SU-DHL-6 (cell line): ENCODE results near the gene CFAP68.

Experiments used
- H2AFZ ChIP-seq: fragments of 200-600 bp; sonication (generic); 2 replicates; pipeline ENCODE4 v1.6.1; 2014; ENCODE audit warnings: low read depth, mild to moderate bottlenecking, moderate library complexity, mixed read lengths, antibody characterized with exemption, low read length; ENCODE audit not compliant: severe bottlenecking
- H3F3A ChIP-seq: fragments of 200-600 bp; shearing (Covaris generic); 2 replicates; pipeline ENCODE4 v1.6.0; 2016; ENCODE audit warnings: antibody characterized with exemption, mild to moderate bottlenecking; ENCODE audit not compliant: insufficient read depth
- H3K27ac ChIP-seq: fragments of 200-600 bp; sonication (generic); 2 replicates; pipeline ENCODE4 v1.5.1; 2016; ENCODE audit warnings: low read depth, mild to moderate bottlenecking, low read length, moderate library complexity, mixed read lengths
- H3K27me3 ChIP-seq: fragments of 200-600 bp; sonication (generic), shearing (Covaris generic); 2 replicates; pipeline ENCODE4 v1.6.0; 2014; ENCODE audit warnings: mild to moderate bottlenecking, low read length
- H3K36me3 ChIP-seq: fragments of 200-600 bp; sonication (generic); 2 replicates; pipeline ENCODE4 v1.6.1; 2014; ENCODE audit warnings: mild to moderate bottlenecking, low read length, mixed read lengths
- H3K4me2 ChIP-seq: fragments of 300-600, 200-600 bp; shearing (Covaris generic), sonication (generic); 2 replicates; pipeline ENCODE4 v1.6.0; 2014; ENCODE audit warnings: low read length, low read depth, mild to moderate bottlenecking; ENCODE audit not compliant: poor library complexity, severe bottlenecking
- H3K4me3 ChIP-seq: fragments of 200-600 bp; sonication (generic); 2 replicates; pipeline ENCODE4 v1.5.1; 2014; ENCODE audit warnings: antibody characterized with exemption, low read length, mild to moderate bottlenecking, mixed read lengths; ENCODE audit not compliant: insufficient read depth, poor library complexity, severe bottlenecking
- H3K79me2 ChIP-seq: fragments of 200-600 bp; sonication (generic); 2 replicates; pipeline ENCODE4 v1.6.1; 2014; ENCODE audit warnings: mild to moderate bottlenecking, low read length, moderate library complexity; ENCODE audit not compliant: insufficient read depth
- H3K9ac ChIP-seq: fragments of 200-600 bp; sonication (generic); 2 replicates; pipeline ENCODE4 v1.7.0; 2014; ENCODE audit warnings: mild to moderate bottlenecking, low read length
- H3K9me2 ChIP-seq: fragments of 200-600 bp; sonication (generic); replicated peaks from 2 replicates; pipeline ENCODE4 v1.6.1; 2014; ENCODE audit warnings: low read length; ENCODE audit not compliant: insufficient read depth
- H3K9me3 ChIP-seq: fragments of 200-600 bp; sonication (generic); 2 replicates; pipeline ENCODE4 v1.6.1; 2014; ENCODE audit warnings: low read length, mixed read lengths; ENCODE audit not compliant: insufficient read depth
- H4K20me1 ChIP-seq: fragments of 200-600 bp; sonication (generic); 2 replicates; pipeline ENCODE4 v1.6.1; 2014; ENCODE audit warnings: low read depth, mild to moderate bottlenecking, antibody characterized with exemption, low read length, moderate library complexity, mixed read lengths
- EZH2phosphoT487 ChIP-seq: fragments of 200-600 bp; sonication (generic), shearing (Covaris generic); conservative IDR thresholded peaks from 2 replicates; pipeline ENCODE4 v1.6.1; 2018; ENCODE audit warnings: mild to moderate bottlenecking, antibody characterized with exemption, low read length, moderate library complexity, mixed read lengths
- TF ChIP-seq, protein P1 (sequence below): fragments of 200-600 bp; sonication (generic); IDR thresholded peaks from one replicate; pipeline ENCODE4 v1.5.1; 2017; ENCODE audit warnings: antibody characterized with exemption, mild to moderate bottlenecking, low read length, moderate library complexity; ENCODE audit not compliant: insufficient read depth, poor library complexity, severe bottlenecking

The CFAP68 gene

DNA sequence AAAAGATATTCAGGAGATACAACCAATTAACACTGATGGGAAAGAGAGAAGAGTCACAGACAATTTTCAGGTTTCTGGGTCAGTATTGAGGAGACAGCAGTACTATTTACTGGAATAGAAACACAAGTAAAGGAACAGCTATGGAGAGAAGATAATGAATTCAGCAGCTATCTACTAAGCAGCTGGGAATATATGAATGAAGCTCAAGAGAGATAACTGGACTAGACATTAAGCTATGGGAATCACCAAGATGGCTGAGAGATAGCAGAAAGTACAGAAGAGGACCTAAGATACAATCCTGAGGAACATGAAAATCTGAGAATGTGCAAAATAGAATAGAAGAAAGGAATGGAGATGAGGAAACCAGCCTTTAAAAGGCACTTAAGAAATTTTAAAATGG, 23.8 kb upstream of the CFAP68 start:
- no peaks in the 10 kb centered on the region for H4K20me1 ChIP-seq
- no peak overlapping the region for H3K4me2 ChIP-seq
- H3K36me3 ChIP-seq = peaks cover 9% of the 10 kb centered on the region; the same call in 1 of the 2 replicates
- H3K9me3 ChIP-seq = no peaks in the 10 kb centered on the region
- peaks cover 5% of the 10 kb centered on the region; the same call in 1 of the 2 replicates for H3F3A ChIP-seq
- H3K27ac ChIP-seq = no peak overlapping the region
- no peaks in the 10 kb centered on the region for H3K79me2 ChIP-seq
- H3K9ac ChIP-seq = no peak overlapping the region
- H3K9me2 ChIP-seq = no peaks in the 10 kb centered on the region
- TF ChIP-seq, protein P1, sequence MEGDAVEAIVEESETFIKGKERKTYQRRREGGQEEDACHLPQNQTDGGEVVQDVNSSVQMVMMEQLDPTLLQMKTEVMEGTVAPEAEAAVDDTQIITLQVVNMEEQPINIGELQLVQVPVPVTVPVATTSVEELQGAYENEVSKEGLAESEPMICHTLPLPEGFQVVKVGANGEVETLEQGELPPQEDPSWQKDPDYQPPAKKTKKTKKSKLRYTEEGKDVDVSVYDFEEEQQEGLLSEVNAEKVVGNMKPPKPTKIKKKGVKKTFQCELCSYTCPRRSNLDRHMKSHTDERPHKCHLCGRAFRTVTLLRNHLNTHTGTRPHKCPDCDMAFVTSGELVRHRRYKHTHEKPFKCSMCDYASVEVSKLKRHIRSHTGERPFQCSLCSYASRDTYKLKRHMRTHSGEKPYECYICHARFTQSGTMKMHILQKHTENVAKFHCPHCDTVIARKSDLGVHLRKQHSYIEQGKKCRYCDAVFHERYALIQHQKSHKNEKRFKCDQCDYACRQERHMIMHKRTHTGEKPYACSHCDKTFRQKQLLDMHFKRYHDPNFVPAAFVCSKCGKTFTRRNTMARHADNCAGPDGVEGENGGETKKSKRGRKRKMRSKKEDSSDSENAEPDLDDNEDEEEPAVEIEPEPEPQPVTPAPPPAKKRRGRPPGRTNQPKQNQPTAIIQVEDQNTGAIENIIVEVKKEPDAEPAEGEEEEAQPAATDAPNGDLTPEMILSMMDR = no peak
- no peak for TF ChIP-seq EZH2phosphoT487
- H3K4me3 ChIP-seq = no peak overlapping the region
- H3K27me3 ChIP-seq = no peaks in the 10 kb centered on the region
- H2AFZ ChIP-seq = no peak overlapping the region

DNA sequence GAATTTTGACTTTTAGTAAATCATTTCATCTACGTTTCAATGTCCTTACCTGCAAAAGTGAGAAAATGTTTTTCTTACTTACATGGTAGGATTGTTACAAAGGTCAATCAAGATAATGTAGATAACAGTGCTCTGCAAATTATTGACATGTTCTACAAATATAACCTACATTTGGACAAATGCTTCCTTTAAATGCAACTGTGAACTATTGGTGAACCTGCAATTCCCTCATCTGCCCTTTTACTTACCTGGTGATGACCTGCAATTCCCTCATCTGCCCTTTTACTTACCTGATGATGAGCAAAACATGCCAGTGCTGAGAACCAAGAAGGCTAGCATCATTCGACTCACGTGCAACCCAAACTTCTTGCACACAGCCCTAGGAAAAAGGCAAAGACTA, 19.1 kb upstream of the CFAP68 start:
- H3K79me2 ChIP-seq = no peaks in the 10 kb centered on the region
- no peaks in the 10 kb centered on the region for H4K20me1 ChIP-seq
- no peak overlapping the region for H2AFZ ChIP-seq
- H3F3A ChIP-seq = no peaks in the 10 kb centered on the region
- no peaks in the 10 kb centered on the region for H3K9me3 ChIP-seq
- H3K27me3 ChIP-seq = no peaks in the 10 kb centered on the region
- TF ChIP-seq EZH2phosphoT487 = no peak
- TF ChIP-seq, protein P1 = no peak
- H3K36me3 ChIP-seq = peaks cover 3% of the 10 kb centered on the region; the same call in 1 of the 2 replicates
- H3K9me2 ChIP-seq = no peaks in the 10 kb centered on the region
- H3K4me3 ChIP-seq = no peak overlapping the region
- no peak overlapping the region for H3K4me2 ChIP-seq
- no peak overlapping the region for H3K9ac ChIP-seq
- H3K27ac ChIP-seq = no peak overlapping the region

DNA sequence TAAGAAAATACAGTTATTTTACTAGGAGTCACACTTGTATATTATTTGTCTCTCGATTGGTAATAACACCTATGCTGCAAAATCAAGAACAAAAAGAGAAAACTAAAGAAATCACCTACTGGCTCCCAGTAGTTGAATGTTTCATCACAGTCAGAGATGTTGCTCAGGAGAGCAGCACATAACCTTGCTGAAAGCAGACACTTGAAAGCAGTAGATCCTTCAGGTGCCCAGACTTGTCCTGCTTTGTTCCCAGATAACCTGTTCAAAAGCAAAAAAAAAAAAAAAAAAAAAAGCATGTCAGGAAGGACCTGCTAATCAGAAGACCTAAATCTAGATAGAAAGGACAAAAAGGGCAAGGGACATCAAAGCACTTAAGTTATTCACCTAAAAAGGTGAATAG, 9.2 kb upstream of the CFAP68 start:
- Histone ChIP-seq H3K9me3 (no peaks in the 10 kb centered on the region), H3F3A (peaks cover 8% of the 10 kb centered on the region), H3K4me2 (peak overlapping the region; percentile 86), H3K79me2 (peaks cover 10% of the 10 kb centered on the region), H3K27me3 (no peaks in the 10 kb centered on the region), H3K9ac (peak overlapping the region; percentile 76), H4K20me1 (no peaks in the 10 kb centered on the region), H3K4me3 (peak overlapping the region; percentile 73), H3K9me2 (no peaks in the 10 kb centered on the region), H3K36me3 (peaks cover 20% of the 10 kb centered on the region; the same call in 1 of the 2 replicates), H2AFZ (no peak overlapping the region), H3K27ac (peak overlapping the region; percentile 54)
- TF ChIP-seq EZH2phosphoT487 = no peak

DNA sequence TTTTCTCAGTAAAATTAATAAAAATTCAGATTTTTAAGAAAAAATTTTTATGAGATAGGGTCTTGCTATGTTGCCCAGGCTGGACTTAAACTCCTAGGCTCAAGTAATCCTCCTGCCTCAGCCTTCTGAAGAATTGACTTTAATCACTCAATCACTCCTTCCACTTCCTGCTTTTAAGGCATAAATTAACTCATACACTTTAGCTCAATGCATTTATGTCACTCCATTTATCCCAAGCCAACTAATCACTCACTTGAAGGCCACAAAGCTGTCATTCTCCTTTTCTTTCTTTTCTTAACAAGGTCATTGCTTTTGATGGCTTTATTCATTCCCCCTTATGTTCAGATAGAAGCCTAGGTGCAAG, 8.8 kb upstream of the CFAP68 start:
- no peaks in the 10 kb centered on the region for H4K20me1 ChIP-seq
- H3K9ac ChIP-seq = peak overlapping the region; percentile 76
- H3K4me2 ChIP-seq = peak overlapping the region; percentile 86
- peak overlapping the region; percentile 89 for H2AFZ ChIP-seq
- H3K27me3 ChIP-seq = no peaks in the 10 kb centered on the region
- H3K36me3 ChIP-seq = peaks cover 16% of the 10 kb centered on the region; the same call in 1 of the 2 replicates
- H3K9me3 ChIP-seq = no peaks in the 10 kb centered on the region
- H3K27ac ChIP-seq = peak overlapping the region; percentile 54
- peaks cover 10% of the 10 kb centered on the region for H3K79me2 ChIP-seq
- no peak for TF ChIP-seq EZH2phosphoT487
- TF ChIP-seq, protein P1 = no peak
- H3K4me3 ChIP-seq = peak overlapping the region; percentile 73
- H3F3A ChIP-seq = peaks cover 8% of the 10 kb centered on the region
- no peaks in the 10 kb centered on the region for H3K9me2 ChIP-seq
